GM12875 (cell line): ENCODE measurements around the gene CAMKMT.

Experiments
- H3K4me3 ChIP-seq: one replicate; pipeline ENCODE4 v1.5.1; 2011; ENCODE audit warnings: low read depth, low read length, control low read depth
- CTCF ChIP-seq: IDR thresholded peaks from 2 replicates; pipeline ENCODE4 v1.5.1; 2011; ENCODE audit warnings: low read depth, mild to moderate bottlenecking, control low read depth, inconsistent platforms, low read length, moderate library complexity, borderline replicate concordance; ENCODE audit not compliant: insufficient read depth

The CAMKMT gene

GRCh38 chr2:44524347-44524926 is 162.7 kb downstream of the CAMKMT start:
- TF ChIP-seq CTCF, result no peak

GRCh38 chr2:44526352-44526751 is 164.6 kb downstream of the CAMKMT start:
- TF ChIP-seq CTCF, result no peak

More at GRCh38 chr2:44524347-44524926, 162.7 kb downstream of the CAMKMT start:
- no peak overlapping the region for H3K4me3 ChIP-seq

GRCh38 chr2:44528595-44528994 is 166.8 kb downstream of the CAMKMT start:
- no peak overlapping the region for H3K4me3 ChIP-seq
- TF ChIP-seq CTCF, result no peak

More at GRCh38 chr2:44526352-44526751, 164.6 kb downstream of the CAMKMT start:
- no peak overlapping the region for H3K4me3 ChIP-seq

GRCh38 chr2:44529448-44529847 is 167.7 kb downstream of the CAMKMT start:
- no peak overlapping the region for H3K4me3 ChIP-seq
- no peak for TF ChIP-seq CTCF

GRCh38 chr2:44531289-44531688 is 169.5 kb downstream of the CAMKMT start:
- no peak for TF ChIP-seq CTCF
- H3K4me3 ChIP-seq, result no peak overlapping the region

GRCh38 chr2:44532031-44532430 is 170.3 kb downstream of the CAMKMT start:
- no peak for TF ChIP-seq CTCF

GRCh38 chr2:44533508-44533907 is 171.8 kb downstream of the CAMKMT start:
- H3K4me3 ChIP-seq, result no peak overlapping the region
- no peak for TF ChIP-seq CTCF

More at GRCh38 chr2:44532031-44532430, 170.3 kb downstream of the CAMKMT start:
- no peak overlapping the region for H3K4me3 ChIP-seq
